K562 (cell line): Measurements from ENCODE around the gene ALG8. TPM values are rescaled to one million over a fixed set of nuclear protein-coding genes. Genes with fewer than 3 reads are reported as not detected.
A peak's percentile ranks its signal among the peaks of the same experiment; 100 is the strongest.

Experiments used
- ATAC-seq: fragments of 200-7000 bp; cut with Tn5 transposase; 3 replicates; pipeline ENCODE4 v1.9.1; 2020; ENCODE audit warnings: moderate library complexity
- BruUV-seq: library from RNA; stranded (reverse); fragments of 400-500 nt; replicated peaks from 2 replicates; lab custom pipeline; 2021; lab: Mats Ljungman, UMichigan
- CTCF ChIA-PET: fragments of 300-600 bp; formaldehyde crosslinking; extraction: SDS; loops from one replicate; lab custom pipeline; 2021; ENCODE audit warnings: low intra/inter-chr PET ratio; lab: Yijun Ruan, JAX
- POLR2A ChIA-PET: fragments of 300-600, 350-650 bp; sonication (Branson Sonifier 250); formaldehyde crosslinking; extraction: SDS; loops from one replicate; lab custom pipeline; 2021; ENCODE audit warnings: antibody characterized with exemption, inconsistent platforms; lab: Yijun Ruan, JAX
- DNase-seq, 4 experiments: peaks; one replicate each; pipeline versions ENCODE4 v3.0.0 to v3.0.0-alpha.2; 2011 to 2018; ENCODE audit warnings: low spot score in 3 of 4, mixed read lengths in 3 of 4; ENCODE audit errors: extremely low read depth in 1 of 4
- FAIRE-seq: peaks from 2 replicates; lab custom pipeline; 2011; peaks lifted over from hg19 to GRCh38; lab: Jason Lieb, UNC
- H2AFZ ChIP-seq: 2 replicates; pipeline ENCODE4 v1.6.0; 2011; ENCODE audit warnings: low read depth, low read length, control low read depth, inconsistent platforms
- H3K27ac ChIP-seq: fragments of 200-600 bp; 3 replicates; pipeline ENCODE4 v1.8.0; 2011; ENCODE audit warnings: low read depth, mild to moderate bottlenecking, control low read depth, inconsistent platforms, low read length, moderate library complexity, mixed read lengths; ENCODE audit errors: extremely low read depth
- H3K27me3 ChIP-seq, 2 experiments: fragments of 300-600 bp in 1 of 2; 2 replicates in 1 of 2; 3 replicates in 1 of 2; pipeline versions ENCODE4 v1.6.0 to v1.8.0; 2011; ENCODE audit warnings: inconsistent platforms in 2 of 2, low read length in 2 of 2, mild to moderate bottlenecking in 1 of 2, mixed read lengths in 1 of 2, moderate library complexity in 1 of 2; ENCODE audit not compliant: control insufficient read depth in 2 of 2, insufficient read depth in 2 of 2
- H3K36me3 ChIP-seq: fragments of 300-600 bp; 3 replicates; pipeline ENCODE4 v1.8.0; 2011; ENCODE audit warnings: mild to moderate bottlenecking, low read length, inconsistent platforms; ENCODE audit not compliant: control insufficient read depth, insufficient read depth
- H3K4me1 ChIP-seq, 2 experiments: fragments of 200-600 bp in 1 of 2; replicated peaks in 1 of 2; 2 replicates in 1 of 2; 3 replicates in 1 of 2; pipeline versions ENCODE4 v1.5.1 to v1.8.0; 2011; ENCODE audit warnings: inconsistent platforms in 2 of 2, low read length in 2 of 2, mild to moderate bottlenecking in 1 of 2, mixed read lengths in 1 of 2, moderate library complexity in 1 of 2; ENCODE audit not compliant: control insufficient read depth in 2 of 2, insufficient read depth in 2 of 2
- H3K4me2 ChIP-seq: 2 replicates; pipeline ENCODE4 v1.6.1; 2011; ENCODE audit warnings: low read length, control low read depth, inconsistent platforms, mixed read lengths; ENCODE audit not compliant: insufficient read depth
- H3K4me3 ChIP-seq: fragments of 200-600 bp; sonication (generic), shearing (Covaris generic); 2 replicates; pipeline ENCODE4 v1.5.1; 2016; ENCODE audit warnings: control low read depth, inconsistent platforms
- H3K79me2 ChIP-seq: fragments of 200-600 bp; 3 replicates; pipeline ENCODE4 v1.8.0; 2011; ENCODE audit warnings: low read length, inconsistent platforms; ENCODE audit not compliant: control insufficient read depth, insufficient read depth
- H3K9ac ChIP-seq, 2 experiments: 2 replicates each; pipeline versions ENCODE4 v1.6.0 to v1.6.1; 2011; ENCODE audit warnings: low read depth in 2 of 2, low read length in 2 of 2, control low read depth in 1 of 2, inconsistent platforms in 1 of 2, mild to moderate bottlenecking in 1 of 2, mixed read lengths in 1 of 2; ENCODE audit not compliant: insufficient read depth in 1 of 2
- H3K9me1 ChIP-seq: one replicate; pipeline ENCODE4 v1.6.0; 2011; ENCODE audit warnings: inconsistent platforms, mild to moderate bottlenecking, low read length, moderate library complexity; ENCODE audit not compliant: control insufficient read depth, insufficient read depth
- H3K9me3 ChIP-seq: replicated peaks from 2 replicates; pipeline ENCODE4 v1.5.1; 2011; ENCODE audit warnings: low read depth, low read length, inconsistent platforms; ENCODE audit not compliant: control insufficient read depth, insufficient read depth
- H4K20me1 ChIP-seq: replicated peaks from 2 replicates; pipeline ENCODE4 v1.6.1; 2011; ENCODE audit warnings: low read length, inconsistent platforms, mixed read lengths; ENCODE audit not compliant: control insufficient read depth, insufficient read depth
- E2F8 ChIP-seq: fragments of 450-650 bp; IDR thresholded peaks from 2 replicates; pipeline ENCODE4 v1.7.1; 2018; ENCODE audit warnings: mild to moderate bottlenecking, low read depth; ENCODE audit not compliant: partially characterized antibody
- HDGF ChIP-seq: fragments of 450-650 bp; IDR thresholded peaks from 2 replicates; pipeline ENCODE4 v1.6.1; 2016
- JUNB ChIP-seq: fragments of 450-650 bp; formaldehyde crosslinking; conservative IDR thresholded peaks from 2 replicates; pipeline ENCODE4 v1.4.0; 2020; ENCODE audit warnings: mild to moderate bottlenecking
- ZBTB26 ChIP-seq: fragments of 450-650 bp; formaldehyde crosslinking; IDR thresholded peaks from 2 replicates; pipeline ENCODE4 v1.4.0; 2022; ENCODE audit warnings: missing genetic modification characterization
- ZNF146 ChIP-seq: IDR thresholded peaks from one replicate; pipeline ENCODE4 v1.6.1; 2018; ENCODE audit warnings: missing compliant biosample characterization; ENCODE audit not compliant: unreplicated experiment
- ZNF175 ChIP-seq: fragments of 200-800 bp; sonication (Bioruptor generic); IDR thresholded peaks from 2 replicates; pipeline ENCODE4 v1.6.1; 2016; ENCODE audit warnings: low read depth, mild to moderate bottlenecking, missing genetic modification characterization, missing compliant biosample characterization
- WGBS: fragments of 100-300 bp; shearing (Covaris generic); methylation state at CpG from one replicate; pipeline ENCODE4 v1.1.6; 2016; ENCODE audit warnings: low coverage, mixed read lengths; ENCODE audit not compliant: insufficient coverage; ENCODE audit errors: missing lambda C conversion rate; 5-methylcytosine and 5-hydroxymethylcytosine counted together
- in situ Hi-C: fragments of 300-500 bp; cut with MboI; formaldehyde crosslinking; loops from 4 replicates; pipeline ENCODE4 v1.15.0; 2018; ENCODE audit warnings: inconsistent platforms, mixed read lengths
- intact Hi-C: fragments of 100-400 bp; cut with micrococcal nuclease; formaldehyde crosslinking; loops from 2 replicates; pipeline ENCODE4 v1.14.2; 2022
- polyA plus RNA-seq, 8 experiments: library from polyadenylated mRNA; depleted of rRNA in 4 of 8; stranded (reverse) in 5 of 8; unstranded in 3 of 8; fragments of >200 nt; fragmentation: Nextera tagmentation in 2 of 8; fragmentation: Illumina TruSeq in 1 of 8; extraction: Ambion mirVana in 2 of 8; extraction: Trizol in 1 of 8; gene quantifications; 2 replicates each; pipeline versions ENCODE4 v1.2.1 to v1.2.3, GENCODE V29; 2011 to 2014; ENCODE audit warnings: inconsistent platforms in 1 of 8, missing spikeins in 1 of 8
- total RNA-seq, 7 experiments: library from RNA; depleted of rRNA in 6 of 7; stranded (reverse); fragments of >200 nt in 6 of 7; fragmentation: Illumina TruSeq in 2 of 7; extraction: Trizol in 2 of 7; gene quantifications; 2 replicates each; pipeline versions ENCODE4 v1.2.1 to v1.2.3, GENCODE V29; 2011 to 2021; ENCODE audit warnings: low replicate concordance in 1 of 7
- TF ChIP-seq, protein P1 (sequence below): sonication (generic); formaldehyde crosslinking; IDR thresholded peaks from 2 replicates; pipeline ENCODE4 v1.8.0; 2022; ENCODE audit warnings: mild to moderate bottlenecking, missing genetic modification reagents
- TF ChIP-seq, protein P2 (sequence below): sonication (generic); formaldehyde crosslinking; IDR thresholded peaks from 2 replicates; pipeline ENCODE4 v1.9.0; 2022; ENCODE audit warnings: mild to moderate bottlenecking, missing genetic modification reagents
- TF ChIP-seq, protein P3 (sequence below): sonication (generic); IDR thresholded peaks from 2 replicates; pipeline ENCODE4 v1.6.1; 2016

Gene ALG8
- total and polyA plus RNA-seq, 9 of the 15 experiments (the other 6 are each of a cell fraction or from before 2014, with no cell fraction given) = 59.3 to 189 (median 106) TPM

GRCh38 chr11:78180751-78181150, 41.3 kb upstream of the ALG8 start (continued):
- TF ChIP-seq, protein P1, sequence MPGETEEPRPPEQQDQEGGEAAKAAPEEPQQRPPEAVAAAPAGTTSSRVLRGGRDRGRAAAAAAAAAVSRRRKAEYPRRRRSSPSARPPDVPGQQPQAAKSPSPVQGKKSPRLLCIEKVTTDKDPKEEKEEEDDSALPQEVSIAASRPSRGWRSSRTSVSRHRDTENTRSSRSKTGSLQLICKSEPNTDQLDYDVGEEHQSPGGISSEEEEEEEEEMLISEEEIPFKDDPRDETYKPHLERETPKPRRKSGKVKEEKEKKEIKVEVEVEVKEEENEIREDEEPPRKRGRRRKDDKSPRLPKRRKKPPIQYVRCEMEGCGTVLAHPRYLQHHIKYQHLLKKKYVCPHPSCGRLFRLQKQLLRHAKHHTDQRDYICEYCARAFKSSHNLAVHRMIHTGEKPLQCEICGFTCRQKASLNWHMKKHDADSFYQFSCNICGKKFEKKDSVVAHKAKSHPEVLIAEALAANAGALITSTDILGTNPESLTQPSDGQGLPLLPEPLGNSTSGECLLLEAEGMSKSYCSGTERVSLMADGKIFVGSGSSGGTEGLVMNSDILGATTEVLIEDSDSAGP (CRISPR knock-in tag) = no peak
- TF ChIP-seq ZNF146 (CRISPR knock-in tag) (no peak), ZNF175 (CRISPR knock-in tag) (no peak), E2F8 (no peak)

DNA sequence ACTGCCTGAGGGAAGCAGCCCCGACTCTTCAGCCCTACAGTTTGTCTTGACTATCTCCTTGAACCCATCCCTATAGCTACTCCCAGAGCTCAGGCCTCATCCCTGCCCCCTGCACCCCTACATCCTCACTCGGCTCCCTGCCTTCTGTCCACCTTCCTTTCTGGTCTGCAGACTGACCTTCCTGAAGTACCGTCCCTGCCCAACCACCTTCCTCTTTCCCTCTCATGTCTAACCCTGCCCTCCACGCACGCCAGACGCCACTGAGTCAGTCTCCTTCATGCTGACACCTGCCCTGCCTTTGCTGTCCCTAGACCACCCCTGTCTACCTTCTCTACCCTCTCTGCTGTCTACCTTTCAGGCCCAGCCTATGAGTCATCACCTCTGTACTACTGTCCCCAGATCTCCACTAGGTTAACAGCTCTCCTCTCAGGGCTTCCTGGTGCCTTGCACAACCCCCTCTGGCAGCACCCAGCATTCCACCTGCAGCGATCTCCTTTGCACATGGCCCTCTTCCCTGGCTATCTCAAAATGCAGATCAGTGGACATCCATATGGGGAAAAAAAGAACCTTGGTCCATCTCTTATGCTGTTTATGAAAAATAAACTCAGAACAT, 40.1 kb upstream of the ALG8 start:
- no peak overlapping the region for H3K27ac ChIP-seq
- DNase-seq (peak in 3 of 4 experiments; percentile 30 to 58 (median 40)), FAIRE-seq (no peak), ATAC-seq (peak; percentile 82)
- in situ Hi-C loops (no loop called here), intact Hi-C loops (no loop called here)
- H3K36me3 ChIP-seq = no peaks in the 10 kb centered on the region
- no TSS peak for BruUV-seq
- CTCF ChIA-PET = no interaction called here
- 42% methylated on average over 5 of the region's 7 CpGs for WGBS
- H2AFZ ChIP-seq = no peak overlapping the region
- no peak overlapping the region for H3K4me2 ChIP-seq
- H3K79me2 ChIP-seq = no peaks in the 10 kb centered on the region
- no peaks in the 10 kb centered on the region for H3K27me3 ChIP-seq
- POLR2A ChIA-PET = interaction anchor here (0.6 kb wide), 1 partner anchor 14 kb away, joined by 3 read pairs; no protein-coding TSS in a partner anchor
- peaks cover 5 to 15% of the 10 kb centered on the region in 2 experiments; a peak in 4 of 5 replicates for H3K4me1 ChIP-seq
- H3K9me1 ChIP-seq = no peaks in the 10 kb centered on the region
- no peaks in the 10 kb centered on the region for H4K20me1 ChIP-seq
- no peak overlapping the region for H3K4me3 ChIP-seq
- H3K9me3 ChIP-seq = no peaks in the 10 kb centered on the region
- peak overlapping the region in 1 of 2 experiments; percentile 6; a peak in 1 of 4 replicates for H3K9ac ChIP-seq
- TF ChIP-seq HDGF (peak; percentile 76; the same call in 1 of the 2 replicates), ZBTB26 (0 out of 2 replicates have a peak, but pooled peaks have one; percentile 17), JUNB (CRISPR knock-in tag) (0 out of 2 replicates have a peak, but pooled peaks have one; percentile 31)
- TF ChIP-seq, protein P2, sequence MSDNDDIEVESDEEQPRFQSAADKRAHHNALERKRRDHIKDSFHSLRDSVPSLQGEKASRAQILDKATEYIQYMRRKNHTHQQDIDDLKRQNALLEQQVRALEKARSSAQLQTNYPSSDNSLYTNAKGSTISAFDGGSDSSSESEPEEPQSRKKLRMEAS (CRISPR knock-in tag) = 0 out of 2 replicates have a peak, but pooled peaks have one; percentile 28
- TF ChIP-seq, protein P3, sequence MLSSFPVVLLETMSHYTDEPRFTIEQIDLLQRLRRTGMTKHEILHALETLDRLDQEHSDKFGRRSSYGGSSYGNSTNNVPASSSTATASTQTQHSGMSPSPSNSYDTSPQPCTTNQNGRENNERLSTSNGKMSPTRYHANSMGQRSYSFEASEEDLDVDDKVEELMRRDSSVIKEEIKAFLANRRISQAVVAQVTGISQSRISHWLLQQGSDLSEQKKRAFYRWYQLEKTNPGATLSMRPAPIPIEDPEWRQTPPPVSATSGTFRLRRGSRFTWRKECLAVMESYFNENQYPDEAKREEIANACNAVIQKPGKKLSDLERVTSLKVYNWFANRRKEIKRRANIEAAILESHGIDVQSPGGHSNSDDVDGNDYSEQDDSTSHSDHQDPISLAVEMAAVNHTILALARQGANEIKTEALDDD = 0 out of 2 replicates have a peak, but pooled peaks have one; percentile 13
